Anterior cingulate cortex (tissue), 58 donors: ENCODE data around the gene LRFN5.
A peak's percentile ranks its signal among the peaks of the same experiment; 100 is the strongest.
"Not testable (repeated sequence)": the region's sequence is repeated elsewhere in the genome, so short reads cannot be mapped to it uniquely, and the experiment has no call there.

Experiments
- DNase-seq, 58 donors: peaks; one replicate each; lab custom pipeline; 2025; lab: John Stamatoyannopoulos, UW

LRFN5 gene

GRCh38 chr14:41875116-41875515 lies 268.4 kb downstream of the LRFN5 start:
- no peak for DNase-seq

GRCh38 chr14:41878321-41878720 lies 271.6 kb downstream of the LRFN5 start:
- no peak for DNase-seq

GRCh38 chr14:41891624-41892023 lies 284.9 kb downstream of the LRFN5 start:
- DNase-seq, result no peak

GRCh38 chr14:41899416-41899815 lies 292.7 kb downstream of the LRFN5 start:
- DNase-seq, result no peak

- DNase-seq, result no peak
Observed at GRCh38 chr14:41900644-41901043, 294.0 kb downstream of the LRFN5 start.

- no peak for DNase-seq
Observed at GRCh38 chr14:41901089-41901488, 294.4 kb downstream of the LRFN5 start.

GRCh38 chr14:41905394-41905964 lies 298.8 kb downstream of the LRFN5 start:
- no peak for DNase-seq

GRCh38 chr14:41911155-41911554 lies 304.5 kb downstream of the LRFN5 start:
- not testable (repeated sequence) for DNase-seq

- DNase-seq, result no peak
Observed at GRCh38 chr14:41913398-41913797, 306.7 kb downstream of the LRFN5 start.

GRCh38 chr14:41915732-41916131 lies 309.1 kb downstream of the LRFN5 start:
- DNase-seq, result no peak

- no peak for DNase-seq
Observed at GRCh38 chr14:41916313-41916712, 309.6 kb downstream of the LRFN5 start.

GRCh38 chr14:41925409-41925808 lies 318.7 kb downstream of the LRFN5 start:
- DNase-seq, result peak in 2 of 58 donors; percentile 1 to 17

GRCh38 chr14:41950428-41951151 lies 343.9 kb downstream of the LRFN5 start:
- DNase-seq, result no peak
